Mucosa of gallbladder (tissue), 1 donor: Measurements from ENCODE around the gene RHEB. TPM values are rescaled to one million over a fixed set of nuclear protein-coding genes. Genes with fewer than 3 reads are reported as not detected.

Experiments
- DNase-seq: peaks from one replicate; pipeline ENCODE4 v3.0.0-alpha.2; 2020; ENCODE audit warnings: low spot score
- total RNA-seq: library from RNA; stranded (reverse); gene quantifications from one replicate; pipeline ENCODE4 v1.2.1, GENCODE V29; 2021
- donor health status: DM: no; HTN: no; CAD: no.

Gene RHEB
- total RNA-seq, 1 donor from 2014 or later, result 75.2 TPM

GRCh38 chr7:151470711-151471110 lies 49.0 kb downstream of the RHEB start:
- DNase-seq, result peak; percentile 4

GRCh38 chr7:151469281-151469680 lies 50.4 kb downstream of the RHEB start:
- DNase-seq, result peak; percentile 7

- no peak for DNase-seq
Observed at GRCh38 chr7:151468217-151469018, 51.3 kb downstream of the RHEB start.

- DNase-seq, result no peak
Observed at GRCh38 chr7:151465169-151465568, 54.5 kb downstream of the RHEB start.

GRCh38 chr7:151462306-151462779 lies 57.4 kb downstream of the RHEB start:
- no peak for DNase-seq

GRCh38 chr7:151461942-151462230 lies 57.8 kb downstream of the RHEB start:
- no peak for DNase-seq

- no peak for DNase-seq
Observed at GRCh38 chr7:151461096-151461941, 58.4 kb downstream of the RHEB start.

- DNase-seq, result no peak
Observed at GRCh38 chr7:151460474-151460855, 59.2 kb downstream of the RHEB start.

- peak; percentile 83 for DNase-seq
Observed at GRCh38 chr7:151459726-151460473, 59.8 kb downstream of the RHEB start.

GRCh38 chr7:151457534-151457933 lies 62.2 kb downstream of the RHEB start:
- DNase-seq, result no peak

GRCh38 chr7:151456782-151457181 lies 62.9 kb downstream of the RHEB start:
- no peak for DNase-seq

- no peak for DNase-seq
Observed at GRCh38 chr7:151456276-151456675, 63.4 kb downstream of the RHEB start.

- DNase-seq, result no peak
Observed at GRCh38 chr7:151455690-151456089, 64.0 kb downstream of the RHEB start.

- no peak for DNase-seq
Observed at GRCh38 chr7:151454932-151455530, 64.7 kb downstream of the RHEB start.

- no peak for DNase-seq
Observed at GRCh38 chr7:151454305-151454704, 65.4 kb downstream of the RHEB start.

GRCh38 chr7:151453326-151453791 lies 66.3 kb downstream of the RHEB start:
- DNase-seq, result no peak

GRCh38 chr7:151452680-151453325 lies 66.9 kb downstream of the RHEB start:
- DNase-seq, result no peak

GRCh38 chr7:151451626-151452571 lies 67.8 kb downstream of the RHEB start:
- DNase-seq, result no peak

GRCh38 chr7:151451156-151451555 lies 68.5 kb downstream of the RHEB start:
- DNase-seq, result no peak

- DNase-seq, result no peak
Observed at GRCh38 chr7:151449990-151450389, 69.7 kb downstream of the RHEB start.
